Upper lobe of right lung (tissue), 1 donor: ENCODE measurements around the gene ZCCHC2. TPM values are rescaled to one million over a fixed set of nuclear protein-coding genes. Genes with fewer than 3 reads are reported as not detected.

Experiments
- ATAC-seq: fragments of 200-7000 bp; cut with Tn5 transposase; one replicate; pipeline ENCODE4 v1.9.1; 2020; ENCODE audit warnings: mild to moderate bottlenecking, moderate library complexity
- DNase-seq: peaks from one replicate; pipeline ENCODE4 v3.0.0-alpha.2; 2020
- H3K27ac ChIP-seq: fragments of 200-600 bp; one replicate; pipeline ENCODE4 v1.8.0; 2022
- H3K27me3 ChIP-seq: fragments of 200-600 bp; one replicate; pipeline ENCODE4 v1.8.0; 2022; ENCODE audit warnings: mild to moderate bottlenecking
- H3K36me3 ChIP-seq: fragments of 200-600 bp; one replicate; pipeline ENCODE4 v1.8.0; 2022
- H3K4me1 ChIP-seq: fragments of 200-600 bp; one replicate; pipeline ENCODE4 v1.8.0; 2022
- H3K4me3 ChIP-seq: fragments of 200-600 bp; one replicate; pipeline ENCODE4 v1.8.0; 2022; ENCODE audit warnings: mild to moderate bottlenecking
- H3K9me3 ChIP-seq: fragments of 200-600 bp; one replicate; pipeline ENCODE4 v1.8.0; 2022
- intact Hi-C: fragments of 100-400 bp; cut with DNase I; formaldehyde crosslinking; loops from one replicate; pipeline ENCODE4 v1.11.0; 2022
- total RNA-seq: library from RNA; stranded (reverse); fragmentation: NEBNext Ultra II Directional; extraction: Animal tissue kit (Norgen Biotek cat#: 25700); gene quantifications from one replicate; pipeline ENCODE4 v1.2.1, GENCODE V29; 2021
- TF ChIP-seq, protein P1 (sequence below): fragments of 200-600 bp; IDR thresholded peaks from one replicate; pipeline ENCODE4 v1.8.0; 2022; ENCODE audit warnings: antibody characterized with exemption
- donor health status: DM: no; HTN: yes; CAD: no; lungs with severe emphysema.

The ZCCHC2 gene
- total RNA-seq, 1 donor from 2014 or later, result 36.6 TPM

DNA sequence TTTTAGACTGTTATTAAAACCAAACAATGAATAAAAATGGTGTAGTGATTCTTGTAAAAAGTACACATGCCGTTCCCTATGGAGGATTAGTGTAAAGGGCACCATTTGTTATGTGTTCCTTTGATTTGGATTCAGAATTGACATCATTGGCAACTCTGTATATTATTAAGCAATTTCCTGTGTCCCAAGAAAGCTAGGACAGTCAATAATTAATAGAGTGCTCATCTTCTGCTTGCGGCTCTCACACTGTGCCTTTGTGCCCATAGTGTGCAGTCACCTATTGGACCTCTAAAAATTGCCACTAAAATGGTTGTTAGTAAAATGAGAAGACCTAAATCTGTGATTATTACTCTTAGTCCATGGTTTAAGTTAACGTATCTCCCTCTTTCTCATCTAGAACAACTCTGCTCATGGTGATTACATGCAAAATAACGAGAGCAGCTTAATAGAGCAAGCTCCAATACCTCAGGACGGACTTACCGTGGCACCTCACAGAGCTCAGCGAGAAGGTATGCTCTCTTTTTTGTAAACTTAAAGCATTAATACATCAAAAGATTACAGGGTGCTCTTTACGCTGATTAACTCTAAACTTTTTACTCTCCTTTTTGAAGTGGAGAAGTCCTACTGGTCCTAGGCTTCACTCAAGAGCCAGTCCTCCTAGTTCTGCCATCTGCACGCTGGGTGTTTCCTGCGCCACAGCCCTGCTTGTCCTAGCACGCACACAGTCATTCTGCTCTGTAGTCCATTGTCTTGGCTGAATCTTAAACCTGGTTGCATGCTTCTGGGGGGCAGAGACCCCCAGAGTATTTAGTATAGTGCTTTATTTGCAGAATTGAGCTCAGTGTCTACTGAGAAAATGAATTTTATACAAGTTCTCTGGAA, 16.7 kb downstream of the ZCCHC2 start:
- peaks cover 43% of the 10 kb centered on the region for H3K36me3 ChIP-seq
- intact Hi-C loops, result no loop called here
- H3K27me3 ChIP-seq, result no peaks in the 10 kb centered on the region
- DNase-seq (no peak), ATAC-seq (no peak)
- peaks cover 5% of the 10 kb centered on the region for H3K4me1 ChIP-seq
- no peaks in the 10 kb centered on the region for H3K9me3 ChIP-seq
- H3K27ac ChIP-seq, result no peak overlapping the region
- no peak overlapping the region for H3K4me3 ChIP-seq
- TF ChIP-seq, protein P1, sequence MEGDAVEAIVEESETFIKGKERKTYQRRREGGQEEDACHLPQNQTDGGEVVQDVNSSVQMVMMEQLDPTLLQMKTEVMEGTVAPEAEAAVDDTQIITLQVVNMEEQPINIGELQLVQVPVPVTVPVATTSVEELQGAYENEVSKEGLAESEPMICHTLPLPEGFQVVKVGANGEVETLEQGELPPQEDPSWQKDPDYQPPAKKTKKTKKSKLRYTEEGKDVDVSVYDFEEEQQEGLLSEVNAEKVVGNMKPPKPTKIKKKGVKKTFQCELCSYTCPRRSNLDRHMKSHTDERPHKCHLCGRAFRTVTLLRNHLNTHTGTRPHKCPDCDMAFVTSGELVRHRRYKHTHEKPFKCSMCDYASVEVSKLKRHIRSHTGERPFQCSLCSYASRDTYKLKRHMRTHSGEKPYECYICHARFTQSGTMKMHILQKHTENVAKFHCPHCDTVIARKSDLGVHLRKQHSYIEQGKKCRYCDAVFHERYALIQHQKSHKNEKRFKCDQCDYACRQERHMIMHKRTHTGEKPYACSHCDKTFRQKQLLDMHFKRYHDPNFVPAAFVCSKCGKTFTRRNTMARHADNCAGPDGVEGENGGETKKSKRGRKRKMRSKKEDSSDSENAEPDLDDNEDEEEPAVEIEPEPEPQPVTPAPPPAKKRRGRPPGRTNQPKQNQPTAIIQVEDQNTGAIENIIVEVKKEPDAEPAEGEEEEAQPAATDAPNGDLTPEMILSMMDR, result no peak

DNA sequence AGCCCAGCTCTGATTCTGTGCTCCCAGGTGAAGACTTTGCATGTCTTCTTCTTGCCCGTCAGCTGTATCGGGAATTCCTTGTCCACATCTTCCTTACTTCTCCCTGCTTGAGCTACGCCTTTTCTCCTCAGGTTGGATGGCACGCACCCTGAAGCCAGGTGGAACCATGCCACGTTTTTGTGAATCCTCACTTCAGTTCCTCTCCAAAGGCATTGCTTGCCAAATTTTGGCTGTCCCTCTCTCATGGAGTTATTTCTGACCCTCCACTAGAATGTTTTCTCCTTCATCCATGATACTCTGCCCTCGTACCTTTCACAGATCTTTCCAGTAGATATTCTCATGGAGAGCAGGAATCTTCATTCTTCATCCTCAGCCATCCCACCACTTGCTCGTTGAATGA, 20.2 kb downstream of the ZCCHC2 start:
- Histone ChIP-seq H3K27ac (no peak overlapping the region), H3K36me3 (peaks cover 78% of the 10 kb centered on the region)
- ATAC-seq, result no peak

DNA sequence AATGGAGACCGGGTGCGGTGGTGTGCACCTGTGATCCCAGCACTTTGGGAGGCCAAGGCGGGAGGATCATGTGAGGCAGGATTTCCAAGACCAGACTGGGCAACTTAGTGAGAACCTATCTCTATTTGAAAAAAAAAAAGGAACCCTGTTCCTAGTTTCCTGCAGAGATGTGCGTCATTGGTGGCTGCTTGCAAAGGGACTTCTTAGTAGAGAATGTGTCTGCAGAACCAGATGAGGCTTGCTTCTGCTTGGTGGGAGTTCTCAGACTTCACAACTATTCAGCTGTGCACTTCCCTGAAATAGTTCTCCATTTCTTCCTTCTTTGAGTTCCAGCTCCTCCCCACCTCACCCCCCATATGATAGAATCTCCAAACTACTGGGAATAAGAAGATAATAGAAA, 22.3 kb downstream of the ZCCHC2 start:
- Histone ChIP-seq H3K4me1 (no peaks in the 10 kb centered on the region), H3K9me3 (no peaks in the 10 kb centered on the region), H3K4me3 (no peak overlapping the region), H3K27me3 (no peaks in the 10 kb centered on the region), H3K27ac (no peak overlapping the region), H3K36me3 (peaks cover 89% of the 10 kb centered on the region)
- DNase-seq (no peak), ATAC-seq (peak; percentile 80)
- intact Hi-C loops, result no loop called here
- TF ChIP-seq, protein P1, result no peak

More for the DNA sequence above, 20.2 kb downstream of the ZCCHC2 start:
- no peak for DNase-seq
- H3K9me3 ChIP-seq, result no peaks in the 10 kb centered on the region
- H3K4me3 ChIP-seq, result no peak overlapping the region
- intact Hi-C loops, result no loop called here
- no peaks in the 10 kb centered on the region for H3K27me3 ChIP-seq
- TF ChIP-seq, protein P1, result no peak
- peaks cover 5% of the 10 kb centered on the region for H3K4me1 ChIP-seq

DNA sequence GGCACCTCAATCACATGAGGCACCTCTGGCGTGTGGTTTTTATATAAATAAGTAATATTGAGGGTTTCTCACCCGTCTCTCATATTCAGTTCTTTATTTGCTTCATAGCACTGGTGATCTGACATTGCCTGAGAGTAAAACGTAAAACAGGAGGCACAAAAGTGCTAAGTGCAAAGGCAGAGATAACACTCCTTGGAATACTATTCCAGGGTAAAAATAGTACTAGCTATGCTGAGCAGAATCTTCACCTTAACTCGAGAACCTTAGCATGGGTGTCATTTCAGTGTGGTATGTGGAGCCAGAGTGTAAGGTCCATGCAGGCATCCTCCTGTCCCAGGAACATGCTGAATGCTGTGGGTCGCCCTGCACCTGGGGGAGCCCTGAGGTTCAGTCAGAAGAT, 26.9 kb downstream of the ZCCHC2 start:
- TF ChIP-seq, protein P1, result no peak
- no peak for ATAC-seq
- Histone ChIP-seq H3K4me3 (no peak overlapping the region), H3K36me3 (peaks cover 75% of the 10 kb centered on the region), H3K27me3 (no peaks in the 10 kb centered on the region), H3K27ac (no peak overlapping the region), H3K9me3 (no peaks in the 10 kb centered on the region), H3K4me1 (peaks cover 6% of the 10 kb centered on the region)
- intact Hi-C loops, result no loop called here
- DNase-seq, result no peak

DNA sequence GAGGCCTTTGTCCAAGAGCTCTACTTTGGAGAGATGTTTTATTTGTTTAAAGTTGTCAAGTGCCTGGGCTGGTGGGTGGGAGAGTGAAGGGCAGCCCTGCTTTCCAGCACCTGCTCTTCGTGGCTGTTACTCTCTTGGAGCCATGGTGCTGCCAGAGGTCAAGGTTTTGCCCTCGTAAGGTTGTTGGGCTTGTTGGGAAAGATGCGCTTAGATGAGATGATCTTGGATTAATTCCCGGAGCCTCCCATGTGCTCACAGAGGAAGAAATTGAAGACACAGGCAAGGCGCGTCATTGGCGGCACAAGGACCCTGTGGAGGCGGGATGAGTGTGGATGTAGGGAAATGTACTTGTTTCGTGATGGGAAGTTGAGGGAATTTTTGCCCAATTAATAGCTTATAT, 27.9 kb downstream of the ZCCHC2 start:
- H3K36me3 ChIP-seq, result peaks cover 72% of the 10 kb centered on the region
- H3K4me3 ChIP-seq, result no peak overlapping the region
- H3K9me3 ChIP-seq, result no peaks in the 10 kb centered on the region
- TF ChIP-seq, protein P1, result no peak
- DNase-seq, result no peak
- H3K27ac ChIP-seq, result no peak overlapping the region
- peaks cover 6% of the 10 kb centered on the region for H3K4me1 ChIP-seq
- intact Hi-C loops, result no loop called here
- H3K27me3 ChIP-seq, result no peaks in the 10 kb centered on the region
- ATAC-seq, result no peak
